Neural progenitor cell (in vitro differentiated cells): Measurements from ENCODE around the gene GMIP.

Experiments used
- CTCF ChIP-seq: fragments of 200-600 bp; sonication (generic); IDR thresholded peaks from 2 replicates; pipeline ENCODE4 v1.5.1; 2017; ENCODE audit warnings: antibody characterized with exemption, mild to moderate bottlenecking
- EZH2 ChIP-seq: fragments of 200-600 bp; sonication (generic); IDR thresholded peaks from 2 replicates; pipeline ENCODE4 v1.6.1; 2017; ENCODE audit warnings: antibody characterized with exemption, mild to moderate bottlenecking, moderate library complexity
- EZH2phosphoT487 ChIP-seq: fragments of 200-600 bp; sonication (generic); IDR thresholded peaks from 2 replicates; pipeline ENCODE4 v1.6.1; 2017; ENCODE audit warnings: antibody characterized with exemption

DNA sequence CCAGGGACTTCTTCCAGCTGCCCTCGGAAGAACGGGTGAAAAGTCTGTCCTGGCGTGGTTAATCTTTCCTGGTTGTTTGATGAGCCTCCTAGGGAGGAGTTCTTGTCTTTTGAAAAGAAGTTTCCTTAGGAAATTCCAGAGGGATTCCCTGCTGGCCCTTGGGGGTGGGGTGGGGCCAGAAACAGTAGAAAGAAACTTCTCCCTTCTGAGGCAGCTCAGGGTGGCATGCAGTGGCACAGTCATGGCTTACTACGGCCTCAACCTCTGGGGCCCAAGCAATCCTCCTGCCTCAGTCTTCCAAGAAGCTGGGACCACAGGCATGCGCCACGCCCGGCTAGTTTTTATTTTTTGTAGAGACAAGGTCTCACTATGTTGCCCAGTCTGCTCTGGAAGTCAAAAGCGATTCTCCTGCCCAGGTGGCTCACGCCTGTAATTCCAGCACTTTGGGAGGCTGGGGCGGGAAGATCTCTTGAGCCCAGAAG, 26.7 kb upstream of the GMIP start:
- TF ChIP-seq EZH2phosphoT487 (no peak), CTCF (no peak), EZH2 (no peak)
